Ramos (cell line): ENCODE data around the gene RBM28.

Experiments
- in situ Hi-C: fragments of 300-500 bp; cut with MboI; formaldehyde crosslinking; loops from one replicate; pipeline ENCODE4 v1.14.3; 2022; ENCODE audit warnings: low sequenced_read_pairs; ENCODE audit not compliant: unreplicated experiment

RBM28 gene, protein sequence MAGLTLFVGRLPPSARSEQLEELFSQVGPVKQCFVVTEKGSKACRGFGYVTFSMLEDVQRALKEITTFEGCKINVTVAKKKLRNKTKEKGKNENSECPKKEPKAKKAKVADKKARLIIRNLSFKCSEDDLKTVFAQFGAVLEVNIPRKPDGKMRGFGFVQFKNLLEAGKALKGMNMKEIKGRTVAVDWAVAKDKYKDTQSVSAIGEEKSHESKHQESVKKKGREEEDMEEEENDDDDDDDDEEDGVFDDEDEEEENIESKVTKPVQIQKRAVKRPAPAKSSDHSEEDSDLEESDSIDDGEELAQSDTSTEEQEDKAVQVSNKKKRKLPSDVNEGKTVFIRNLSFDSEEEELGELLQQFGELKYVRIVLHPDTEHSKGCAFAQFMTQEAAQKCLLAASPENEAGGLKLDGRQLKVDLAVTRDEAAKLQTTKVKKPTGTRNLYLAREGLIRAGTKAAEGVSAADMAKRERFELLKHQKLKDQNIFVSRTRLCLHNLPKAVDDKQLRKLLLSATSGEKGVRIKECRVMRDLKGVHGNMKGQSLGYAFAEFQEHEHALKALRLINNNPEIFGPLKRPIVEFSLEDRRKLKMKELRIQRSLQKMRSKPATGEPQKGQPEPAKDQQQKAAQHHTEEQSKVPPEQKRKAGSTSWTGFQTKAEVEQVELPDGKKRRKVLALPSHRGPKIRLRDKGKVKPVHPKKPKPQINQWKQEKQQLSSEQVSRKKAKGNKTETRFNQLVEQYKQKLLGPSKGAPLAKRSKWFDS

GRCh38 chr7:128343554-128344430, at the start of gene RBM28:
RBM28 (minus strand) TSS chr7:128343908; CDS start chr7:128343793, 115 bp downstream.
- in situ Hi-C loops = no loop called here

DNA sequence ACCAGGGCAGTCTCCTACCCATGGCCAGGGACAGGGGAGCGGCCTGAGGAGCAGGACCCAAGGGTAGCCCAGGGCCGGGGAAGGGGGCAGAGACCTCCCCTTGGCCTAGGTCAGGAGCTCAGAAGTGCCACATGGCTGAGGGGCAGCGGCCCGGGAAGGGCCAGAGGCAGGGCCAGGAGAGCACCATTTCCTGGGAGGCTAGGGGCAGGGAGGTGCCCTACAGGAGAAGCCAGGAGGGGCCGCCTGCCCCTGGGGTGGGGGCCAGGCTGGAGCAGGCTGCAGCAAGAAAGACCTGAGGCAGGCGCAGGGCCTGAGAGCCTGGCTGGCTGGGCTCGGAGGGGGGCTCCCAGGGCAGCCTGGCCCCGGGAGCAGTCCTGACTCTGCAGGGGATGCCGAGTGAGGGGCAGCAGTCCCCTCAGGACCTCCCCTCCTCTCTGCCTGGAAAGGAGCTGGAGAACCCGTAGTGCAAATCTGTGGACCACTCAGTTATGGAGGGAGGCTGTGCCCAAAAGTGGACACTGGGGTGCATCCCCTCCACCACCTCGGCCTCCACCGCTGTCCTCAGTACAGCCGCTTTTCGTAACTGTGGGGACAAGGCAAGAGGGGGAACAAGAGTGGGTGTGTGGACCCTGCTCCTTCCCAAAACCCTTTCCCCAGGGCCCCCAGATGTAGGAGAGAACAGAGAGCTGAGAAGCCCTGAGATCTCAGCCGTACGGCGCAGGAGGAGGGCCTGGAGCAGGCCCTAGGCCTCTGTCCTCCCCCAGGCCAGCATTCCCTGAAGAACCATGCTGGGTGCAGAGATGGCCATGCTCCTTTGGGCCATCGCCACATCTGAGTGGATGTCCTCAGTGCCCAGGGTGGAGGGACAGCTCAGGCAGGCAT, 49.0 kb upstream of the RBM28 start:
- in situ Hi-C loops = no loop called here

DNA sequence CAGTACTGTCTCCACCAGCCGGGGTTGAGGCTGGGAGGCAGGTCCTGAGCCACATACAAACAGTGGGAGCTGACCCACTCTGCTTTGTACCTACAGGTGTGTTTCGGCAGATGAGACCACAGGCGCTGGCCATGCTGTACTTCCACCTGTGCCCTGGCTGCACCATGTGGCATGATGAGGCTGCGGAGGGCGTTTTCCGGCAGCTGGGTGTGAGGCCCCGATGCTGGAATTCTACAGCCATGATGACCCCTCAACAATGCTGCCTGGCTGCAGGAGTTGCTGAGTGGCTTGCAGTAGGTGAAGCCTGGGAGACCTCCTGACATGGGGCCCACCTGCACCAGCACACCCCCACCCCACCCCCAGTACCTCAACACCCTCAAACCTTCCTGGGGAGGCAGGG, 48.1 kb upstream of the RBM28 start:
- in situ Hi-C loops = no loop called here

- in situ Hi-C loops = no loop called here
These were observed 47.3 kb upstream of the RBM28 start for GRCh38 chr7:128390871-128391565.

GRCh38 chr7:128389618-128390329, 46.1 kb upstream of the RBM28 start:
- in situ Hi-C loops = no loop called here

- in situ Hi-C loops = no loop called here
These were observed 45.4 kb upstream of the RBM28 start for GRCh38 chr7:128389085-128389617.

DNA sequence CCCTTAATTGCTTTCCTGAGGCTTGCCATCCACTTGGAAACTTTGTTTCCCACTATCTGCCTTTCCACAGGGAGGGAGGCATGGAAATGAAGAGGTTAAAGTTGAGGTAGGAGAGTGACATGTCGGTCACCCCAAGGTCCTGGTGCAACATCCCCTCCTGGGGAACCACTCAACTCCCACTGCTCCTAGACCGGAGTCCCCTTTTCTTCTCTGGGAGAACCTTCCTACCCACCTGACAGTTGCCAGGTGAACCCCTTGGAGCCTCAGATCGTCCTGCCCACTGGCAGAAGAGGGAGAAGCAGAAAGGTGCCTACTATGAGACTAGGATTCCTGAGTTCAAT, 44.4 kb upstream of the RBM28 start:
- in situ Hi-C loops = no loop called here

- in situ Hi-C loops = no loop called here
These were observed 43.8 kb upstream of the RBM28 start for GRCh38 chr7:128387216-128388144.

GRCh38 chr7:128385988-128386925, 42.5 kb upstream of the RBM28 start:
- in situ Hi-C loops = no loop called here

DNA sequence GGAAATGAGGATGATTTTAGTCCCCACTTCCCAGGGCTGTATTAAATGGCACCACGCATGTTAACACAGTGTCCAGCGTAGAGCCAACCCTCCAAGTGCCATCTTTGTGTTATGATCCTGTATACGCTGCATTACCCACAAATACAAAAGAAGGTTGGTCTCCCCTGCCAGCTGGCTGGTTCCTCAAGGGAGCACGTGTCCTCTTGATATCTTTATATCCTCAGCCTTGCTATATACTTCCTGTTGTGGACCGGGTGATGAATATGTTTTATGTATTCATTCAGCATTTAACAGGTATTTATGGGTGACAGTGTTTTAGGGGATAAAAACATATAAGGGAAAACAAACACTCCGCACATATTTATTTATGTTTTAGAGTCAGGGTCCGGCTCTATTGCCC, 41.0 kb upstream of the RBM28 start:
- in situ Hi-C loops = no loop called here

GRCh38 chr7:128383776-128384175, 40.1 kb upstream of the RBM28 start:
- in situ Hi-C loops = no loop called here

DNA sequence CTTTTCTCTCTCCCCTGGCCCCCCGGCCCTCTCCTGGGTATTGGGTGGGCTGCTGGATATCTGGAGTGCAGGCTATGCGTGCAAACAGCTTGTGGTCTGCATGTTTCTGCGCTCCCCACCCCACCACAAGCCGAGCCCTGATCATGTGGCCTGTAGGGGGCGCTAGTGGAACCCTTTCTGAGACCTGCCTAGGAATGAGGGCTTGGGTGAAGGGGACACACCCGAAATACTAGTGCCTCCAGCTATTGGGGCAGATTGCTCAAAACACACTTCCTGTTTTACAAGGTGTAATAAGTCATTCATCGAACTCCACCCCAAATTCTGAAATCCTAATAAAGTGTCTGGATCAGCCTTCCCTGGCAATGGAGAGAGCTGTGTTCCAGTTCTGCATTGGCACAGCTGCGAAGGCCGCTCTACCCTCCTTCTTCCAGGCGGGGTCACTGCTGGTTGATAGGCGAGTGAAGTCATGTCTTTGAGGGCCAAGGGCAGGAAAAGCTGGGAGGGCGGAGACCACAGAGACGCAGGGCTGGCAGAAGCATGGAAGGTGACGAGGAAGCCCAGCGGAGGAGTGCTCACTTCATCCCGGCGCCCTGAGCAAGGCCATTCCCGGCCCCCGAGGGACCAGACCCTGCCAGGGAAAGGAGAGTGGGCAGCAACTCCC, 37.6 kb upstream of the RBM28 start:
- in situ Hi-C loops = no loop called here

- in situ Hi-C loops = no loop called here
These were observed 36.9 kb upstream of the RBM28 start for GRCh38 chr7:128380483-128381106.

- in situ Hi-C loops = no loop called here
These were observed 36.3 kb upstream of the RBM28 start for GRCh38 chr7:128379900-128380479.

GRCh38 chr7:128378637-128379036, 34.9 kb upstream of the RBM28 start:
- in situ Hi-C loops = no loop called here
